T-helper 22 cell (primary cell): ENCODE measurements around the gene CDC42BPA.
"Not testable (repeated sequence)": the region's sequence is repeated elsewhere in the genome, so short reads cannot be mapped to it uniquely, and the experiment has no call there.

Experiments
- DNase-seq: peaks from one replicate; pipeline ENCODE4 v3.0.0-alpha.2; 2020; ENCODE audit warnings: low read depth

Gene CDC42BPA

DNA sequence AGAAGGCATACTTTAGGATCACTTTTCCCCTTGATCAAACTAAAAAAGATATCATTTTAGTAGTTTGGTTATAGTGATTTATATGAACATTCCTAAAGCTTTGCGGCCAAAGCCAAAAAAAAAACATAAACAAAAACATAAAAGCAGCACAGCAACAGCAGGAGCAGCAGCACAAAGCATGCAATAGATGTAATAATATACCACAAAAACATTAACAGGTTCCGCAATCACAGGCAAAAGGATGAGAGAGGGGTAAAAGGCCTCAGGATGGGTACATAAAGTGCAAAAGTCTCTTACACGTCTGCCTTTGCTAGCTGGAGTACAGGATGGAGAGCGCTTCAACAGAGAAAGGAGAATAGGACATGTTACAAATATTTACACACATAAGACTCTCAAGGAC lies 259.2 kb downstream of the CDC42BPA start:
- DNase-seq = no peak

DNA sequence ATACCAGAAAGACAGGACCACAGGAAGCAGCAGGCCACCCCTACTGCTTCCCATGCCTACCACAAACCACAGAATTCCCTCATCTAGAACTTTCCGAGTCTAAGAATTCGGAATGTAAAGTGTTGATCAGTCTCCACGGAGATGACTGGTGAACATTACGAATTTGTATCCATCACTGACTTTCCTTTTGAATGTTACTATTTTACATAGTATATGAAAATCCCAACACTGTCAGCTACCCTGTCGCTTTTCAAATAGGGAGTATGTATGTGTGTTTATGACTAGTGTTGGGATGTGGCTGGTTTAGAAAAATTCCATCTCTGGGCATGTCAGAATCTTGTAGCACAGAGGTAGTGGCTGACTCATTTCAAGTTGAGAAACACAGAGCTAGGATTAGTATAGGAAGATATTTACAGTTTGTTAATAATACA lies 260.0 kb downstream of the CDC42BPA start:
- no peak for DNase-seq

DNA sequence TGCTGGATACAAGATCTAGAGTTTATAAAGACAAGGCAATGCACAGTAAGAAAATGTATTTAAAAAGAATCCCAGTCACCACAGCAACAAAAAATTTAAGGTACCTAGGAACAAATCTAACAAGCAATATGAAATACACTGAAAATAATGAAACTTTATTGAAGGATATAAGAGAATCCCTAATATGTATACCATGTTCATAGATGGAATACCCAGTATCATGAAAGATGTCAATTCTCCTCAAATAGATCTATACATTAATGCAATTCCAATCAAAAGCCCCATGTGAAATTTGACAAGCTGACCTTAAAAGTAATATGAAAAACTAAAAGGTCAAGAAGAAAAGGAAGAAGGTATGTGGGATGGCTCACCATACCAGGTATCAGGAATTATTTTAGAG lies 269.0 kb downstream of the CDC42BPA start:
- DNase-seq = no peak

DNA sequence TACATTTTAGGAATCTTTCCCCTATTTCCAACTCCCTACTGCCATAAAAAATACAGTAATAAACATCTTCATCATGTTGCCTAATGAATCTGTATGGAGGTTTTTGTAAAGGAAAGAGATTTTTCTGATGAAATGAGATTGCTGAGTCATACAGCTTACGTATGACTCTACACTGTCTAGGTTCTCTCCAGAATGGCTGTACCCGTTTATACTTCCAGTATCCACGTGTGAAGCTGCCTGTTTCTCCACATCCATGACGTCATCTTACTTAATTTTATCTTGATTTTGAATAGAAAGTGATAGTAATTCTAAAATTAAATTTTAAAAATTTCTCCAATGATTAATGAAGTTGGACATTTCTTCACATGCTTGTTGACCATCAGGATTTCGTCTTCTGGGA lies 274.5 kb downstream of the CDC42BPA start:
- no peak for DNase-seq

DNA sequence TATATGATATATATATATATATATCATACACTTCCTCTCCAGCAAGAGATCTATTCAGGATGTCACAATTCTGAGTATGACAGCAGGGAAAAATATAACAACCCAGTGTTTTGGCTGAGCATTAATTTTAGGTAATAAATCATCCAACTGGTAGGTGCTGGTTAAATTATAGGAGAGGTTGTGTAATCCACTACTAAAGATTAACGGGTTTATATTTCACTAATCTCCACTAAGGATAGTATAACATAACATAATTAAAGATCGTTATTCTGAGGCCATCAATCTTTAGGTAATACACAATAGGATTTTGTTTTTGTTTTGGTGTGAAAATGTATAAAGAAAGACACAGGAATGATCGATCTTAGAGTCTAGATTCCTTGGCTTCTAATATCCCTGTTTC lies 276.0 kb downstream of the CDC42BPA start:
- DNase-seq = no peak

DNA sequence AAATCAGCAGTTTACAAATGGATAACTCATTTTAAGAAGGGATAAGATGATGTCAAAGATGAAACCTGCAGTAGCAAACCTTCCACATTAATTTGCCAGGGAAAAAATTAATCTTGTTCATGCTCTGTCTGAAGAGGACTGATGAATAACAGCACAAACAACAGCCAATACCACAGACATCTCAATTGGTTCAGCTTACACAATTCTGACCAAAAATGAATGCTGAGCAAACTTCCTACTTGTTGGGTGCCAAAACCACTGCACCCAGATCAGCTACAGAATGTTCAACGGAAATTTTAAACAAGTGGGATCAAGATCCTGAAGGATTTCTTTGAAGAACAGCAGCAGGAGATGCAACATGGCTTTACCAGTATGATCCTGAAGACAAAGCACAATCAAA lies 279.9 kb downstream of the CDC42BPA start:
- DNase-seq = no peak

DNA sequence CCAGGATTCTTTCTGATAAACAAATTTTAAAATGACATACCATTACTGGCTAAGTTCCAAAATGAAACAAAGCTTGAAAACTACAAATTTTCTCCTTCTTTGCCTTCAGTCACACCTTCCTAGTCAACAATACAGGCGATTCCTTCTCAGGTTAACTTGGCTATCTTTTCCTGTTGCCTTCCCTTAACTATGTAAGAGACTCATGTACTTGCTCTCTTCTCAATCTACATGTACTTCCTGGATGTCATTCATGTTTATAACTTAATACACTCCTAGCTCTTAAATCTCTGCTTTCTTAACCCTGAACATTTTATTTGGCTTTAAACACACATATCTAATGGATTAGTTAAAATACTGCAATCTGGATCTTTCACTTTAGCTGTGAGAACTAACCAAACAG lies 281.2 kb downstream of the CDC42BPA start:
- DNase-seq = no peak

DNA sequence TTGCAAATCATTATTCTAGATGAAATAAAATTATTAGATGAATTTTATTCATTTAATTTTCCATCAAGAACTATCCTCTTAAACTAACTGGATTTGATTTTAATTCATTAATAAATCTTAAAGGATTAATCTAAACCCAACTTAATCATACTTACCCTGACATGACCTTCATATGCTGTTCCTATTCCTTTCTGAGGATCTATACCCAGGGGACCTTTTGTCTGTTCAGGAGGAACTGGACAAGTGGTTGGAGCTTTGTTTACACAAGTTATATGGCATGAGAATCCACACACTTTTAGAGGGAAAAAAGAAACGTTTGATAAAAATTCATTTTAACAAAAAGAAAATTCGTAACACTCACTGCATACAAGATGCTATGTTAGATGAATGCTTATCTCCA lies 283.0 kb downstream of the CDC42BPA start:
- DNase-seq = no peak

DNA sequence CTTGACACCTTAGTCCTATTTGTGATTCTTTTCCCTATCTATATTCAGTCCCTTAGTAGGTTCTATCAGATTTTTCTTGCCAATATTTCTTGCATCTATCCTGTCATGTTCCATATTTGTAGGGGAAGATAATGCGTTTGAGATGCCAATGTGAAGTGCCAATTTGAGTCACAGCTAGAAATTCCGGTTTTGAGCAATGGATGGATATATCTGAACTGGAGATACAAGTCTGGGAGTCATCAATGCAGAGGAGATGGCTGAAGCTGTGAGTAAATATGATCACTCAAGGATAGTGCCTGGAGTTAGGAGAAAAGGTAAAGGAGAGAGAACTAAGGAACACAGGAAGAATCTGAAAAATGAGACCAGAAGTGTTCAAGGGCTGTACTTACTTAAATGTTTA lies 284.4 kb downstream of the CDC42BPA start:
- no peak for DNase-seq

DNA sequence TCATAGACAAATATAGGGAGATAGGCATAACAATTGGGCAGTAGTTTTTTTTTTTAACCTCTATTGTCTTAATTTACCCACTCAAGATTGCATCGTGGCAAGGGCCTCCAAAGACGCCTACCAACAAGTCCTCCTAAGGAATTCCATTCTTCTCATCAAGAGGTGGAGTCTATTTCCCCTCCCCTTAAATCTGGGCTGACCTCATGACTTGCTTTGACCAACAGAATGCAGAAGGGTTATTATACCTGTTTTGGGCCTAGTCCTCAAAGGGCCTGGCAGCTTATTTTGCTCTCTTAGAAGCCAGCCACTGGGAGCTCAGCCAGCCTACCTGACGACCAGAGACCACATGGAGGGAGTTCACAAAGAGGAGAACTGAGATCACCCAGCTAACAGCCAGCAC lies 285.9 kb downstream of the CDC42BPA start:
- no peak for DNase-seq

DNA sequence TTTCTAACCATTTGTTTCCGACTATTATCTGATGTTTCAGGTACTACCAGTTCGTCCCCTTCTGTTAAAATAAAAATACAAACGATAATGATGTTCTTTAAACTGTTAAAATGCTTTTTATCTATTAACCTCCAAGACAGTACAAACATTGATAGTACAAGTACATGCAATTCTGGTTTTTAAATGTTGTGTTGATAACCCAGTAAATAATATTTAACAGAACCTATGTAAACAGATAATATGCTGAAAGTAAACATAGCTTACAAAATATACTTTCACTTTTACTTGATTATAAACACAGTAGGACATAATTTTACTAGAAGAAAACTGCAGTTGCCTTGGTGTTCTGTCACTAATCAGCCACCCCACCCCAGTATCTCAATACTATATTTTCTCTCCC lies 301.3 kb downstream of the CDC42BPA start:
- no peak for DNase-seq

DNA sequence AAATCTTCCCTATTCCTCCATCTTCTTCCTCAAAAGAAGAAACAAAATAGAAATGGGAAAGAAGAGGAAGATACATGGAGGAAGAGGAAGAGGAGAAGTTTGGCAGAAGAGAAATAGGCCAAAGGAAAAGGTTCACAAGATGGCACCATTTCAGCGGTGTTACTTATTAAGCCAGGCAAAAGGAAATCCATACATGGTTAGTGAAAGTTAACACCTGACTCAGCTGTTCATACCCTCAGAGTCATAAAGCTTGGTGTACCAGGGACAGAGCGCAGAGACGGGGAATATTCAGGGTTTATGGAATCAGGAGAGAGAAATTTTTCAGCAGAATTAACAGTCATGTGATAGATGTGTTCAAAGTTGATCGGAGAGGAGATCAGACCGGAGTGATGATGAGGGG lies 307.6 kb downstream of the CDC42BPA start:
- no peak for DNase-seq

DNA sequence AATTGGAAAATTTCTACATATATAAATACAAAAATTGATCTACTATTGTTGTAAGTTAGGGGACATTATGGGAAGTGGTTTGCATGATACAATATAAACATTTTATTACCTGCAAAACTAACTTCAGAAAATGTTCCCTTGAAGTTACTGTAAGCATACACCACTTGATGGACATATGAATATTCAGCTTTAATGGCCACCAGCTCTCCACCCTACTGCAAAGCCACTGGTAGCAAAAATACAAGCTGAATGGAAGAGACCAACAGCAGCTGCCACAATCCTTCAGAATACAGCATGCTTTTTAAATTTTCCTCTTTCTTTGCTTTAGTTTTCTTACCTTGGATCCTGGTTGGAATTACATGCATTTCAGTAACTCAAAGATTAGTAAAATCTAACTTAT lies 308.4 kb downstream of the CDC42BPA start:
- DNase-seq = no peak

DNA sequence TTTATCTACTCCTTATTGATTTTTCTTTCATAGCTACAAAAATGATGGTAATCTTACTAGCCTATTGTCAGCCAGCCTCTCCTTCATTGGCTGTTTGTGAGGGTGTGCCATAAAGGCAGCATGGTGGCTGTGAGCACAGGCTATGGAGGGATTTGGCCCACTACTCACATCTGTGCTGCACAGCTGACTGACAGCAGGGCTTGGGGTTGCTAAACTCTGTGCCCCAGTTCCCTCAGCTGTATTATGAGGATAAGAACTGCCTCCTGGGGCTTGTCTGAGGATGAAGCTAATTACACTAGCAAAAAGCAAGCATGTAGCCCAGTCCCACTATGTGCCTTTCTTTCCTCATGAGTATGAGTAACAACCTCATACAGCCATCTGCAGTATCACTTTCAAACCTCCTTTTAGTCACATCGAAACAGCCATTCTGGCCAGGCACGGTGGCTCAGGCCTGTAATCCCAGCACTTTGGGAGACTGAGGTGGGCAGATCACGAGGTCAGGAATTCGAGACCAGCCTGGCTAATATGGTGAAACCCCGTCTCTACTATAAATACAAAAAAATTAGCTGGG lies 312.0 kb downstream of the CDC42BPA start:
- no peak for DNase-seq

DNA sequence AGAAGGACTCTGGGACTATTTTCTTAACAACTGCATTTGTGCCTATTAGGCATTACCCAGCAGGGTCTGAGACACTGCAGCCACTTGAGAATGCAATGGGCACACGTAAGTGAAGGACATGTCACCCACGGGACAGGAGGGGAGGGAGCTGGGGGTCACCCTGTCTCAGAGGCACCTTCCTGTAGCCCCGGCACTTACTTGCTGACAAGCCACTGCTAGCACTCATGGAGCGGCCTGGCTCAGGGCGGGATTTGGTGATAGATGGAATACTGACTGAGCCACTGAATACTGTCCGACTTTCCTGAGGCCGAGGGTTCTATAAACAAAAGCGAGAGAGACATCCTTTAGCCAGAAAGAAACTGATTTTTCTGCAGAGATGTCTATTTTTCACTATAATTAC lies 313.5 kb downstream of the CDC42BPA start:
- DNase-seq = no peak

DNA sequence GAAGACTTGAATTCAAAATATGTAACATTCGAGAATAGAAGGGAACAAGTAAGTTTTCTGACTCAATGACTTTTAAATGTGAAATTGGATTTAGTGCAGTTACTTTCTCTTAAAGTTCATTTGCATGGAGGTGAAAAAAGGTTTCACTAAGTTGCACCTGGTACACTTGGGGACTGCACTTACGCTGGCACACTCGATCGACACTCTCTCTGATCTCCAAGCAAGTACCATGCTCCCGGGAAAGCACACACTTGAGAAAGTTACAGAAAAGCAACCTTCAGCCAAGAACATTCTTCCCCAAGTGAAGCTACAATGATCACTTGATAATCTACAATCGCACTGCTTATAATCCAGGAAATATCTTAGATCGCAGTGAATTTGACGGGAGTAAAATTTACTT lies 315.1 kb downstream of the CDC42BPA start:
- no peak for DNase-seq

DNA sequence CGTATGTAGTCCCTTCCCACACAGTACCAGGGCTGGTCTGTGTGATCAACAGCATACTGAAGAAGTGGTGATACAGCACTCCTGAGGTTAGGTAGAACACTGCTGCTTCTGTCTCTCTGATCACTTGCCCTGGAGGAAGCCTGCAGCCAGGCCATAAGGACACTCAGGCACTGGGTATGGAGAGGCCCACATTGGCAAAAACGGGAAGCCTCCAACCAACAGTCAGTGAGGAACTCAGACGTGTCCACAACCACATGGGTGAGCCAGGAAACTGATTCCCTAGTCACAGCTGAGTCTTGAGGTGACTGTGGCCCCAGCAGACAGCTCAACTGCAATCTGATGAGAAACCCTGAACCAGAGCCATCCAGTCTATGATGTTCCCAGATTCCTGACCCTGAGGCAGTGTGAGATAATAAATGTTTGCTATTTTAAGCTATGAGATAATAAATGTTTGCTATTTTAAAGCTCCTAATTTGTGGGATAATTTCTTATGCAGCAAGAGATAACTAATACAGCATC lies 315.7 kb downstream of the CDC42BPA start:
- DNase-seq = no peak

DNA sequence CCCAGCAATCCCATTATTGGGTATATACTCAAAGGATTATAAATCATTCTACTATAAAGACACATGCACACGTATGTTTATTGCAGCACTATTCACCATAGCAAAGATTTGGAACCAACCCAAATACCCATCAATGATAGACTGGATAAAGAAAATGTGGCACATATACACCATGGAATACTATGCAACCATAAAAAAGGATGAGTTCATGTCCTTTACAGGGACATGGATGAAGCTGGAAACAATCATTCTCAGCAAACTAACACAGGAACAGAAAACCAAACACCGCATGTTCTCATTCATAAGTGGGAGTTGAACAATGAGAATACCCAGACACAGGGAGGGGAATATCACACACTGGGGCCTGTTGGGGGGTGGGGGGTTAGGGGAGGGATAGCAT lies 318.7 kb downstream of the CDC42BPA start:
- DNase-seq = not testable (repeated sequence)

DNA sequence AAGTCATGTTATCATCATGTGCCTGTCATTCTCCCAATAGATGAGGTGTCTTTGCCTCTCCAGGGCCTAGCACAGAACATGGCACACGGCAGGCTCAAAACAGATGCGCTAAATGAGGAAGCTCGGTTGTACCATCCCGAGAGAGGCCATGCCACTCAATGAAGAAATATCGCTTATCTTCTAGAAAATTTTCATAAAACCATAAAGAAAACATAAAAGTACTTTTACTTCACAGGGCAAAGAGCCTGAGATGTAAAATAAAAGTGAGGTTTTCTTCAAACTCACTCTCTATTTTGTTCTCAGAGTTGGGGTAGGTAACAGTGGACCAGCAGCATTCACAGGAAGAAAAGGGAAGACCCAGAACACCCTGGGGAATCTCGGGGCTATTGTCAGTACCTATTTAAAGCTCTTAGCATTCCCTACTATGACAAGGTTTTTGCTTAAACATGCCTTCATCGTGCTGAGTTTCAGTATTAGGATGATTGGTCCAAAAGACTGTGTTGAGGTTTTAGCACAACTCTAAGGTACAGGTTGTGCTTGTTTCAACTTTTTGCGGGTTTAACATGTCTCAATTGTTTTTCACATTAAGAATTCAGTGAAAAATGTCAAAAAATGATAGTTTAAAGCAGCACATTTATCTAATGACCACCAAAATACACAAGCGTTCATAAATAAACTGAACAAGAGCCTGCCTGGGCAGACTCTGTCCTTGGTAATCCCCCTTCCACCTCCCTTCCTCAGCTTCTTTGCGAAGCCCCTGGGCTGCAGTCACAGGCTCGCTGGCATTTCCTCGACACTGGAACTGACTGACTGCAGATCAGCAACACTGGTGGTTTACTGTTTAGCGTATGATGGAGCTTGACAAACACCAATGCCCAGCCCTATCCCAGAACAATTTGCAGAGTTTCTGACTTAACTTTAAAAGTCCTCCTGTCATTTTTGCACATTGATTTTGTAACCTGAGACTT lies 322.6 kb downstream of the CDC42BPA start:
- no peak for DNase-seq

DNA sequence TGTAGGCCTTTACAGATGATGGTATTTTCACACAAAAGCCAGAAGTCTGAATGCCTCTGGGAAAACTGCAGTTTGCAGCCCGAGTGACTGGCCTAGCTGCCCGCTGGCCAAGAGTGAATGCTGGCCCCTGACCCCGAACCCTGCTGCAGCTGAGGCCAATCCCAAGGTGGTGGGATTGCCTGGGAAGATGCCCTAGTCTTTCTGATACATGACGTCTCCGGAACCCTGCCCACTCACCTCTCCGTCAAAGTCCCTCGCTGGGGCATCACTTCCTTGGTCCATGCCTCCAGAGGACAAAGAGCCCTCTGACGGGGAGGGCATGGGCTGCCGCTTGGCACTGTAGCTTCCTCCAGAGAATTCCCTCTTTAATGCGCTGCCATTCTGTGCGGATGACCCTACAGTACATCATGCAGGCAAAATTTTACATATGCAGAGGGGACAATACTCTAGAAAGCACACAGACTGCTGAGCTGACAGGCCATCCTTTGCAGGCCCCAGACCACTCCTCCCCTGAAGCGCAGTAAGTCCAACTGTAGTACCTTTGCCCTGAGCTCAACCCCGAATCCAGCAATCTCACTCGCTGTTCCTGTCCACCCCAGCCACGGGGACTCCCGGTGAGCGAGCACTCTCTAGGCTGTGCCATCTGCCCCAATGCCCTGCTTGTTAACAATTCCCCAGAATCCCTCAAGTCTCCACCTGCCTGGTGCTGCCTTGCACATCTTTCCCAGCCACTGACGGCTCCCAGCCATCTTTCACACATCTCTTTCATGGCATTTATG lies 323.5 kb downstream of the CDC42BPA start:
- DNase-seq = no peak

DNA sequence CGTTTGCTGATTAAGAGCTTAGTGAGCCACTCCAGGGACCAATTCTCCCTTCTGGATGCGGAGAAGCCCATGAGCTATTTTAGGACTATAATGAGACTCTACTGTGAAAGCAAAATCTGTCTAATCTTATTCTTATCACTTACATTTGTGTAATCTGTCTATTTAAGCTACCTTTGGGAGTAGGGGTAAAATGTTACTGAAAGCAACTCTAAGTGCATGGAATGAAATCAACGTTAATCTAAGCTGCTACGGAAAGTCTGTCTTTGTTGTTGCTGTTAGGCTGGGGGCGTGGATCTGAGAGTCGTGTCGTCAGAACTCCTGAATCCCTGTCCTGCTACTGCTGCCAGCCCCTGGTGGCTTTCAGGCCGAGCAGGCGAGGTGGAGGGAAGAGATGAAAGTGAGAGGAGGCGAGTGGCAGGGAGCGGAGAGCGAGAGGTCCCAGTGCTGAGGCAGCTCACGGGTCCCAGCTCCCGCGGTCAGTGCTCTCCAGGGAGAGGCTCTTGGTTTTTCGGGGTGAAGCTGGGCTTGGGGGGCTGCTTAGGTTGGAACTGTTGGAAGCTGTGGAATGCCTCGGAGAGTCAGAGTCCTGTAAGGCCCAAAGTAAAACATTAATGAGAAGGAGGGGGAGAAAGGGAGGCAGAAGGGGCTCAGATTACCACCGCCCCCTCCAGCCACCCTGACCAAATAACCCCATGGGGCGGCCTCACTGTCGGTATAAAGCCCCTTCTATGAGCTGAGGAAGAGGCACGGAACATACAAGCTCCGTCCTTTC lies 324.3 kb downstream of the CDC42BPA start:
- DNase-seq = no peak

DNA sequence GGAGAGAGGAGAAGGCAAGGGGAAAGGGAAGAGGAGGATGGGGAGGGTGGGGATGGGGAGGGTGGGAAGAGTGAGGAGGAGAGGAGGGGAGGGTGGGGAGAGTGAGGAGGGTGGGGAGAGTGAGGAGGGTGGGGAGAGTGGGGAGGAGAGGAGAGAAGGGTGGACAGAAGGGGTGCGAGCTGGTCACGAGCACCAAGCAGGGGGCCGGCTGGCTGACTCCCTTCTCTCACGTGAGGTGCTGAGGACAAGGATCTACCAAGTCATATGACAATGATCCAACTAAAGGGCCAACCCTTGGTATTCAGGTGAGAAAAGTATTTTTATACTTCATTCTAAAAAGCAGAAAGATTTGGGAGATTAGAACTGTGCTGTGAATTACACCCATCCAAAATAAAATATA lies 326.4 kb downstream of the CDC42BPA start:
- DNase-seq = no peak
